A549 treated with dexamethasone at 1 μM for 4 hours (cell line): ENCODE measurements around the gene SCP2. TPM values are rescaled to one million over a fixed set of nuclear protein-coding genes. Genes with fewer than 3 reads are reported as not detected.

Source experiments
- total RNA-seq: library from RNA; stranded (reverse); fragments of 200-300 nt; extraction: Qiagen RNA extraction; gene quantifications from 5 replicates; pipeline ENCODE4 v1.2.3, GENCODE V29; 2022

The SCP2 gene, protein sequence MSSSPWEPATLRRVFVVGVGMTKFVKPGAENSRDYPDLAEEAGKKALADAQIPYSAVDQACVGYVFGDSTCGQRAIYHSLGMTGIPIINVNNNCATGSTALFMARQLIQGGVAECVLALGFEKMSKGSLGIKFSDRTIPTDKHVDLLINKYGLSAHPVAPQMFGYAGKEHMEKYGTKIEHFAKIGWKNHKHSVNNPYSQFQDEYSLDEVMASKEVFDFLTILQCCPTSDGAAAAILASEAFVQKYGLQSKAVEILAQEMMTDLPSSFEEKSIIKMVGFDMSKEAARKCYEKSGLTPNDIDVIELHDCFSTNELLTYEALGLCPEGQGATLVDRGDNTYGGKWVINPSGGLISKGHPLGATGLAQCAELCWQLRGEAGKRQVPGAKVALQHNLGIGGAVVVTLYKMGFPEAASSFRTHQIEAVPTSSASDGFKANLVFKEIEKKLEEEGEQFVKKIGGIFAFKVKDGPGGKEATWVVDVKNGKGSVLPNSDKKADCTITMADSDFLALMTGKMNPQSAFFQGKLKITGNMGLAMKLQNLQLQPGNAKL
- total RNA-seq = 48.0 to 69.0 TPM (median 55.9 TPM) in 5 replicates

DNA sequence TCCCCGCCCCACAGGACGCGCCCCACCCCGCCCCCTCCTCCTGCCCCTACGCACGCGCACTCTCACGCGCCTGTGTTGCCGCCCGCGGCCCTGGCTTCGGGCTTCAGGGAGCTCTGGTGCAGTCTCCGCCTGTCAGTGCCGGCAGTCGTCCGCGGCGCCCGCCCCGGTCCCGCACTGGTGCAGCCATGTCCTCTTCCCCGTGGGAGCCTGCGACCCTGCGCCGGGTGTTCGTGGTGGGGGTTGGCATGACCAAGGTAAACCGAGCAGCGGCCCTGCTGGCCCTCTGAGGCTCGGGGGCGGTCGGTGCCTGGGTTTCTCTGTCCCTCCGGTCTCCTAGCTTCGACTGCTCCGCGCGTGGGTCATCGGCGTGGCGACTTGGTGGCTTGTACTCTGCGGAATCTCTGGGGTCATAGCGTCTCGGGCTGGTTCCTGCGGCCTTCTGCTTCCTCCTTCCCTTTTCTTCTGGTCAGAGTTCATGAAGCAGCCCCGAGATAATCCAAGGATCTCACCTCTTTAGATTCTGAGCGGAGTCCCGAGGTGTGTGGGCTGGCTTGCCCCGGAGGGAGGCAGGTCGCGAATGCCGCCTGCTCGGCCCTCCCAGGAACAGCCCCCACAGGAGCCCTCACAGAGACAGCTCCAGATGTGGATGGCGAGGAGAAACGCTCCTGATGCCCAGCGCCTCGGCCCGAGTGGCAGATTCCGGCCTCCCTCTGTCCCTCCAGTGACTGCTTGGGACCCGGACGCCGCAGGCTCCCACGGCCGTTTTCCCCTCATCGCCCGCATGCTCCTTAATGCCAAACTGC is at the start of gene SCP2:
Gene SCP2, plus strand, starts transcription at position 65 of the 803 bp plus-strand sequence. Its CDS starts 121 bp downstream, at position 186.

DNA sequence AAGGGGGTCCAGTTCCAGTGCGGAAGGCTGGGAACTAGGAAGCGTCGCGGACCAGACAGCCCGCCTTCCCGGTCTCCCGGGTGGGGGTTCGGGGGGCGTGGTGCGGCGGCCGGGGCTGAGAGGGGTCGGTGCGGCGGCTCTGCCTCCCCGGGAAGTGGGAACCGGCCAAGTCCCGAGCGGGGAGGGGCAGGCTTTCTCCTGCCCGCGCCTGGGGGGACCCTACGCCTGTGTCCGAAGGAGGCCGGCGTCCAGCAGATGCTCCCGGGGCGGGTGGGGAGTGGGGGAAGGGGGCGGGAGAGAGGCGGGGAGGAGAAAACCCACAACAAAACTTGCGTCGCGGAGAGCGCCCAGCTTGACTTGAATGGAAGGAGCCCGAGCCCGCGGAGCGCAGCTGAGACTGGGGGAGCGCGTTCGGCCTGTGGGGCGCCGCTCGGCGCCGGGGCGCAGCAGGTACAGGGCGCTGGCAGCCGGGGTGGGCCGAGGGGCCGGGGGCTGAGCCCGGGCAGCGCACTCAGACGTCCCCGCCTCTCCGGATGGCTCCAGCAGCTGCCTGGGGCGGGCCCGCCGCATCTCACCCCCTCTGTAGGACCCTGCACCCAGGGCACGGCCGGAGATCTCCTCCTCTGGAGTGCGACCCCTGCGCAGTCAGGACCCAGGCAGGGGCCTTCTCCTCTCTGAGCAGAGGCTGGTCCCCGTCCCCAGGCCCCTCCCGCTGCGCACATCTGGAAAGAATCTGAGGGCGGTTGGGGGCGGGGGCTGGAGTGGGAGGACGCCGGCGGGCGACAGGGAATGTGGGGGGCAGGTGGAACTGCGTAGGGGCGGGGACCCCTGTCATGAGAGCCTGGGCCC is 135.0 kb downstream of the SCP2 start, which contains the start of gene PODN:
Gene PODN, plus strand, starts transcription at position 355 of the 849 bp plus-strand sequence. CDS start 7,643 bp downstream, outside the sequence.

Other genes starting within 250 kb of the SCP2 start
- 20.1 to 31.2 TPM (median 29.4 TPM) in 5 replicates for gene COA7, start 228.9 kb upstream of the SCP2 start, total RNA-seq
- 4.7 to 9.0 TPM (median 7.9 TPM) in 5 replicates for gene ZYG11B, start 200.8 kb upstream of the SCP2 start, total RNA-seq
- 2.0 to 2.9 TPM (median 2.5 TPM) in 5 replicates for gene ZYG11A, start 84.5 kb upstream of the SCP2 start, total RNA-seq
- 8.8 to 11.7 TPM (median 10.8 TPM) in 5 replicates for gene ECHDC2, start 5.5 kb upstream of the SCP2 start, total RNA-seq
- 0.04 TPM in 1 of 5 replicates, not detected in the others for gene PODN, start 134.9 kb downstream of the SCP2 start, total RNA-seq
- gene SLC1A7, start 215.4 kb downstream of the SCP2 start, total RNA-seq = 0.04 TPM in 1 of 5 replicates, not detected in the others